Thoracic aorta (tissue), 2 donors: ENCODE results near the gene DSTN. TPM values are rescaled to one million over a fixed set of nuclear protein-coding genes. Genes with fewer than 3 reads are reported as not detected.

Source experiments
- ATAC-seq: fragments of 150-250 bp; one replicate; pipeline ENCODE4 v1.8.0; 2017; ENCODE audit warnings: low read depth; ENCODE audit not compliant: insufficient number of reproducible peaks, low FRiP score
- DNase-seq: peaks from one replicate; pipeline ENCODE4 v3.0.0-alpha.2; 2020; ENCODE audit warnings: low spot score
- H3K27ac ChIP-seq, 2 donors: fragments of 200-600 bp; sonication (generic); 1 replicate in 1 of 2; 2 replicates in 1 of 2; pipeline ENCODE4 v1.5.1; 2016; ENCODE audit warnings: mild to moderate bottlenecking in 2 of 2, moderate library complexity in 2 of 2
- H3K27me3 ChIP-seq: fragments of 200-600 bp; sonication (generic); replicated peaks from 2 replicates; pipeline ENCODE4 v1.6.0; 2016; ENCODE audit warnings: mild to moderate bottlenecking; ENCODE audit not compliant: insufficient read depth
- H3K36me3 ChIP-seq: fragments of 200-600 bp; sonication (generic); one replicate; pipeline ENCODE4 v1.5.1; 2016
- H3K4me1 ChIP-seq, 2 donors: fragments of 200-600 bp; sonication (generic); 1 replicate in 1 of 2; 2 replicates in 1 of 2; pipeline versions ENCODE4 v1.5.1 to v1.6.0; 2016; ENCODE audit warnings: low read depth in 2 of 2, mild to moderate bottlenecking in 1 of 2; ENCODE audit not compliant: control insufficient read depth in 1 of 2
- H3K4me3 ChIP-seq: fragments of 200-600 bp; sonication (generic); 2 replicates; pipeline ENCODE4 v1.5.1; 2016; ENCODE audit warnings: mild to moderate bottlenecking
- H3K9me3 ChIP-seq: fragments of 200-600 bp; sonication (generic); 2 replicates; pipeline ENCODE4 v1.5.1; 2016
- total RNA-seq, 2 donors: library from RNA; depleted of rRNA; stranded (reverse); fragments of >200 nt; gene quantifications; one replicate each; pipeline versions ENCODE4 v1.1.0 to v1.2.3, GENCODE V29; 2016
- TF ChIP-seq, protein P1 (sequence below): fragments of 200-600 bp; sonication (generic); IDR thresholded peaks from one replicate; pipeline ENCODE4 v1.5.1; 2019; ENCODE audit warnings: antibody characterized with exemption

The DSTN gene
- total RNA-seq, 2 donors from 2014 or later, result 1,342 to 1,977 TPM

- no peaks in the 10 kb centered on the region for H3K36me3 ChIP-seq
- peak overlapping the region; percentile 89 for H3K4me3 ChIP-seq
- H3K27me3 ChIP-seq, result no peaks in the 10 kb centered on the region
- TF ChIP-seq, protein P1, sequence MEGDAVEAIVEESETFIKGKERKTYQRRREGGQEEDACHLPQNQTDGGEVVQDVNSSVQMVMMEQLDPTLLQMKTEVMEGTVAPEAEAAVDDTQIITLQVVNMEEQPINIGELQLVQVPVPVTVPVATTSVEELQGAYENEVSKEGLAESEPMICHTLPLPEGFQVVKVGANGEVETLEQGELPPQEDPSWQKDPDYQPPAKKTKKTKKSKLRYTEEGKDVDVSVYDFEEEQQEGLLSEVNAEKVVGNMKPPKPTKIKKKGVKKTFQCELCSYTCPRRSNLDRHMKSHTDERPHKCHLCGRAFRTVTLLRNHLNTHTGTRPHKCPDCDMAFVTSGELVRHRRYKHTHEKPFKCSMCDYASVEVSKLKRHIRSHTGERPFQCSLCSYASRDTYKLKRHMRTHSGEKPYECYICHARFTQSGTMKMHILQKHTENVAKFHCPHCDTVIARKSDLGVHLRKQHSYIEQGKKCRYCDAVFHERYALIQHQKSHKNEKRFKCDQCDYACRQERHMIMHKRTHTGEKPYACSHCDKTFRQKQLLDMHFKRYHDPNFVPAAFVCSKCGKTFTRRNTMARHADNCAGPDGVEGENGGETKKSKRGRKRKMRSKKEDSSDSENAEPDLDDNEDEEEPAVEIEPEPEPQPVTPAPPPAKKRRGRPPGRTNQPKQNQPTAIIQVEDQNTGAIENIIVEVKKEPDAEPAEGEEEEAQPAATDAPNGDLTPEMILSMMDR, result no peak
- H3K27ac ChIP-seq, result peak overlapping the region; percentile 60 to 66
- no peak for DNase-seq
- no peak for ATAC-seq
- no peaks in the 10 kb centered on the region for H3K9me3 ChIP-seq
- H3K4me1 ChIP-seq, result peaks cover 3 to 18% of the 10 kb centered on the region in 2 donors
Observed at GRCh38 chr20:17531665-17532025, 38.2 kb upstream of the DSTN start.

- H3K4me1 ChIP-seq, result peaks cover 8 to 30% of the 10 kb centered on the region in 2 donors
- TF ChIP-seq, protein P1, result no peak
Observed at GRCh38 chr20:17533396-17533795, 36.5 kb upstream of the DSTN start.

DNA sequence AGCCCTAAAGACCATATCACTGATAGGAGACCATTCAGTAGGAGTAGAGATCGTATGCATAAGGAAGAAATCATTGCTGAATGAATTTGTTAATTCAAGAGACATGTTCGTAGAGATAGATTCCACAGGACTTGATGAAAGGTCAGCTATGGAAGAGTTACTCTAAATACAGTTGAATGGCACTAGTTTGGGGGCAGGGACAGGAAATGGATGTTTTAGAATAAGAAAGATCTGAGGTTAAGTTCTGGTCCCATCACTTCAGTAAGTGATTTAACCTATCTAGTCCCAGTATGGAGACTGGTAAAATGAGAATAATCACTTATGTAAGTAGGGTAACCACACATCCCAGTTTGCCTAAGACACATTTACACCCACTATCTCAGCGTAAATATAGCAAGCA lies 35.8 kb upstream of the DSTN start:
- ATAC-seq, result no peak
- Histone ChIP-seq H3K27me3 (no peaks in the 10 kb centered on the region), H3K4me3 (no peak overlapping the region), H3K4me1 (peaks cover 12 to 35% of the 10 kb centered on the region in 2 donors), H3K36me3 (no peaks in the 10 kb centered on the region), H3K27ac (no peak overlapping the region), H3K9me3 (no peaks in the 10 kb centered on the region)
- TF ChIP-seq, protein P1, result no peak
- no peak for DNase-seq

More at GRCh38 chr20:17533396-17533795, 36.5 kb upstream of the DSTN start:
- H3K27me3 ChIP-seq, result no peaks in the 10 kb centered on the region
- H3K36me3 ChIP-seq, result no peaks in the 10 kb centered on the region
- ATAC-seq (no peak), DNase-seq (no peak)
- no peak overlapping the region for H3K27ac ChIP-seq
- H3K9me3 ChIP-seq, result no peaks in the 10 kb centered on the region
- H3K4me3 ChIP-seq, result no peak overlapping the region

- H3K4me3 ChIP-seq, result peak overlapping the region; percentile 1
- no peaks in the 10 kb centered on the region for H3K9me3 ChIP-seq
- peaks cover 18 to 29% of the 10 kb centered on the region in 2 donors for H3K4me1 ChIP-seq
- H3K27me3 ChIP-seq, result no peaks in the 10 kb centered on the region
- DNase-seq (no peak), ATAC-seq (peak; percentile 98)
- no peaks in the 10 kb centered on the region for H3K36me3 ChIP-seq
- TF ChIP-seq, protein P1, result peak; percentile 93
- H3K27ac ChIP-seq, result peak overlapping the region in 1 of 2 donors; percentile 25
Observed at GRCh38 chr20:17536944-17537444, 32.9 kb upstream of the DSTN start.

- Histone ChIP-seq H3K4me1 (peaks cover 24 to 34% of the 10 kb centered on the region in 2 donors), H3K36me3 (no peaks in the 10 kb centered on the region), H3K27me3 (no peaks in the 10 kb centered on the region), H3K27ac (no peak overlapping the region), H3K9me3 (no peaks in the 10 kb centered on the region), H3K4me3 (no peak overlapping the region)
- DNase-seq (no peak), ATAC-seq (no peak)
- TF ChIP-seq, protein P1, result no peak
Observed at GRCh38 chr20:17537959-17538358, 31.9 kb upstream of the DSTN start.
